ENCODE results near the gene TCF7.
A peak's percentile ranks its signal among the peaks of the same experiment; 100 is the strongest.

TCF7 gene

DNA sequence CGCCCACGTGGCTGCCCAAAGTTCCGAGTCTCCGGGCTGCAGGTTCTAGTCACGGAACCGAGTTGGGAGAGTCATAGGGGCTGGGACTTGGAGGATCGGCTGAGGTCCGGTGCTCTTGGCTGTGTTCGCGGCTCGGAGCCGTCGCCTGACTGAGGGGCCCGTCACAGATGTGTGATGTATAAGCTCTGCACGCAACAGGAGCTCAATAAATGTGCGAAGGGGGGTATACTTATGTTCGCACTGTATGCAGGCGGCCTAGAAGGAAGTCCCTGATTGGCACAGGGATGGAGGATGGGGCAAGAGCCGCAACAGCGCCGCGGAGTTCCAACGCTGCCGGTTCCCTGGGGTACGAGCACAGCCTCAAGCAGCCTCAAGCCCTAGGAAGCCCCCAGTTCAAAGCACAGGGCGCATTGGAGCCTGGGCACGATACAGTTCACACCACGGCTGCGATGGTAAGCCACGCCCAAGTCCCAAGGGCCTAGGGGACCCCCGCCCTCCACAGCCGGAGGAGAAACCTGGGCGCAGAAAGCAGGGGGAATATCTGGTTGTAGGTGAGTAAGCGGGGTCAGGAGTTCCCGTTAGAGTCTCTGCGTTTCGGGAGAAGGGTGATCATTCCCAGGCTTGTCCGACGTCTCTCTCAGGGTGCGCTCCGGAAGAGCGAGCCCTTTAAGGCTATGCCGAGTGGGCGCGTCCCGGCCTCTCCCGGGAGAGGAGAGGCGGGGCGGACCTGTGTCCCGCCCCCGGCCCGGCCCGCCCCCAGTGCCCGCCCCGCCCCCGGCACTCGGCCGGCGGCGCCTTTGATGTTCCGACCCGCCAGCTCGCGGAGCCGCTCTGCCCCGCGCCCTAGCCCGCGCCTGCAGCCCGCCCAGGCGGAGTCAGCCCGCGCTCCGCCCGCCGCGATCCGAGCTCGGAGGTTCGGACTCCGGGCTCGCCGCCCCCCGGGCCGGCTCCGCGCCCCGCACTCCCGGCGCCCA is at the start of gene TCF7:
Gene TCF7 (plus strand): TSS at position 780 of the 974 bp plus-strand sequence. CDS start 226 bp downstream, outside the sequence.
- peak; percentile 77 for DNase-seq (ENCODE audit: low read depth)

DNA sequence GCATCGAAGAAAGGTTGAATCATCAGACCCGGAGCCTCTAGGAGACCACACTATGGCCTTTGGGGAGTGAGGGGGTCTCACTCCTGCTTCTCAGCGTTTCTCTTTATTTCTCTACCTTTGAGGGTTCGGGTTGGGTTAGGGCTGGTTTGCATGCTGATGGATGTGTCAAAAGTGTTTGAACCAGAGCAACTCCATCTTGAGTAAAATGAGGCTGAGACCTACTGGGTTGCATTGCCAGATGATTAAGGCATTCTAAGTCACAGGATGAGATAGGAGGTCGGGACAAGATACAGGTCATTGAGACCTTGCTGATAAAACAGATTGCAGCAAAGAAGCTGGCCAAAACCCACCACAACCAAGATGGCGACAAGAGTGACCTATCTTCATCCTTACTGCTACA is 44.9 kb upstream of the TCF7 start:
- no peak for DNase-seq (ENCODE audit: low read depth)

DNA sequence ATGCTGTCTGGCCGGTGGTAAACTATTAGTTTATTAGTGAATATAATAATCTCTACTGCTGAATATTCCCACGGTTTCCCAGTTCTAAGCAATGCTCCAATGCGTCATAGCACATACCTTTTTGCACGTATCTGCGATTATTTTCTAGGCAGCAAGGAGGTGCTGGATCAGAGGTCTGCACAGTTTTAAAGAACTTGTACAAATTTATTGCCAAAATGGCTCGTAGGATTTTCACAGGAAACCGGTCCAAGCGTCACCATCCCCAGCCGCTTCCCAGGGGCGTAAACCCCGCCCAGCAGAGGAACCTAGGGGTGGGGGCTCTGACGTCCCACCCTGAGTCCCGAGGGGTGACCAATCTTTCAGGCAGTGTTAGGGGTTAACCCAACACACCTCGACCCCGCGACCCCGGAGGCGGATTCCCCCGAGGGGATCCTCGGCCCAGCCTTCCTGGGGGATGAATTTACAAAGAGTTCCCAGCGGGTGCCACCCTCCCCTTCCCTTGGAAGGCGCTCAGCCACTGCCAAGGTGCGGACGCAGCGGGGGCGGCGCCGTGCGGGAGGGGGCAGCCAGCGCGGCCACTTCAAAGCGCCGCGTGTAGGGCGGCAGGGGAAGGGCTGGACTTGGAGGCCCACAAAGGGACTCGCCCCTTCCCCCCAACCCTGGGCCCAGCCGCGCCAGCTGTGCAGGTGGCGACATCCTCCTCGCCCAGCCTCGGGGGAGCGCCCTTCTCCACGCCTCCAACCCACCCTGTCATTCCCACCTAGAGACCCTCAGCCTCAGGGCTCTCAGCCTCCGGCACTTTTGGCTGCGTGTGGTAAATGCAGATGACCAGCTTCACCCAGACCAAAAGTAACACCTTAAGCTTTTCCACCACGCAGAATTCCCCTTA is 43.5 kb upstream of the TCF7 start:
- DNase-seq (ENCODE audit: low read depth) = peak; percentile 33

- peak; percentile 43 for DNase-seq (ENCODE audit: low read depth)
These were observed 42.8 kb upstream of the TCF7 start for GRCh38 chr5:134071614-134072207.

GRCh38 chr5:134072471-134073210 is 41.8 kb upstream of the TCF7 start:
- DNase-seq (ENCODE audit: low read depth) = no peak

- DNase-seq (ENCODE audit: low read depth) = no peak
These were observed 41.1 kb upstream of the TCF7 start for GRCh38 chr5:134073404-134073803.

- no peak for DNase-seq (ENCODE audit: low read depth)
These were observed 39.4 kb upstream of the TCF7 start for GRCh38 chr5:134075102-134075501.

GRCh38 chr5:134077926-134078580 is 36.4 kb upstream of the TCF7 start:
- DNase-seq (ENCODE audit: low read depth) = no peak

DNA sequence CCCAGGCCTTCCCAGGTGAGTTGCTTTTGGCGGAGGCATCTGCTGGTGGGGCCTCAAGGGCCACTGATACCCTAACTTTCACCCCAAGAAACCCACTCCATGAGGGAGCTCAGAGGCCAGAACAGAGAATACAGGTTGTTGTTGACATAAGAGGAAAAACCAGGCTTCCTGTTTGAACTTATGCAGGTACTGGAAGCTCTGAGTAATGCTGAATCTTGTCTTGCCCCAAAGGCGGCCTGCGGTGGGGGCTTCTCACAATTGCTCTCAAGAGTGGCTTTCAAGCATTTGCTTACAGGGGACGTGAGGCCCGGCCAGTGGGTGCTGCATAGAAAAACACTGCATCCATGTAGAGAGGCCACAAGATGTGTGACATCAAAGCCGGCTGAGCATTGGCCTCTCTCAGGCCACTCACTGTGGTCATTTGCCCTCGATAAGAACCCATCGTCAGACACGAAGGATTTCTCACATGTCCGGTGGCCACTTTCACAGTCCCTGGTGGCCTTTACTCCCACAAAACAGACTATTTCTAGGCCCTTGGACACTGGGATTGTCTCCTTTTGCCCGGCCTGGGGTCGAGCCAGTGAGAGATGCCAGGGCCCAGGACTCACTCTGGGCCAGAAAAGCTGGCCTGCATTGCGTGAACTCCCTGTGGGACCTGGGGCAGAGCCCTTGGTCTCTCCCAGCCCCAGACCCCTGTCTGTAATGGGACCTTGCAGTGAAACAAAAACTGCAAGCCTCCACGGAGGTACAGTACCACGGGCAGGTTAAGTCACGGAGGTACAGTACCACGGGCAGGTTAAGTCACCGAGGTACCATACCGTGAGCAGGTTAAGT is 34.5 kb upstream of the TCF7 start:
- peak; percentile 62 for DNase-seq (ENCODE audit: low read depth)

GRCh38 chr5:134082264-134082992 is 32.1 kb upstream of the TCF7 start:
- no peak for DNase-seq (ENCODE audit: low read depth)

DNA sequence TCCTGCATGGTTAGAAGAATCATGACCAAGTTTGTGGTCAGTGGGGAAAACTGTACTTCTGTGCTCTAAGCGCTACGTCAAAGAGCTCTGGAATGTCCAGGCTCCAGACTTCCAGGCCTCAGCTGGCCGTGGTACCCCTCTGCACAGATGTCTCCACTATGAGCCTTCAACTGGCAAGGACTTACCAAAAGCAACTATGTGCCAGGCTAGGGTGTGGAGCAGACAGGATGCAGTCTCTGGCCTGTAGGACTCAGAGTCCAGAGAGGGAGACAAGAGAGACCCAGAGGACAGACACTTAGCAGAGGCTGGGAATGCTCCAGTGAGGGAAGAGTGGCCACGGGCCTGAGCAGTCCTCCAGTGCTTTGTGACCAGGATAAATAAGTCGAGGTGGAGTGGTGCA is 31.0 kb upstream of the TCF7 start:
- no peak for DNase-seq (ENCODE audit: low read depth)

DNA sequence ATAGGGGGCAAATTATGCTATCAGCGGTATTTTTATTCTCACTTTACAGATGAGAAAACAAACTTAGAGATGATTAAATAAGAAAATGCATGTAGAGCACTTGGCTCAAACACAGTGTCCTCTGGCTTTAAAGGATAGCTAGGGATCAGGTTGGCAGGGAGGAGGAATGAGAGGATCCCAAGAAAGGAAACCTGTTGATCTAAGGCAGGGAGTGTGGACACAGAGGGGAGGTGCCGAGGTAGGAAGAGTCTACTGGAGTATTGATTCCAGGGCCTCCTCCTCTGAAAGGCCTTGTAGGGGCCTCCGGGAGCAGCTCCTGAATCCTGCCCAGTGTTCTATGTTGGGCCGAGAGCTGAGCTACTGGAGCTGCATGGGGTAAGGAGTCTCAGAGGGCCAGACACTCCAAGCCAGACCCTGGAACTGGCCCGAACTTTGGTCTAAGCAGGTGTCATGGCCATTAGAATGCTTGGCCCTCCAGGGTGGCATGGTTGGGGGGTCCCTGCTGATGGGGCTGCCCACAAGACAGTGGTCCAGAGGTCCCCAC is 30.4 kb upstream of the TCF7 start:
- DNase-seq (ENCODE audit: low read depth) = no peak

DNA sequence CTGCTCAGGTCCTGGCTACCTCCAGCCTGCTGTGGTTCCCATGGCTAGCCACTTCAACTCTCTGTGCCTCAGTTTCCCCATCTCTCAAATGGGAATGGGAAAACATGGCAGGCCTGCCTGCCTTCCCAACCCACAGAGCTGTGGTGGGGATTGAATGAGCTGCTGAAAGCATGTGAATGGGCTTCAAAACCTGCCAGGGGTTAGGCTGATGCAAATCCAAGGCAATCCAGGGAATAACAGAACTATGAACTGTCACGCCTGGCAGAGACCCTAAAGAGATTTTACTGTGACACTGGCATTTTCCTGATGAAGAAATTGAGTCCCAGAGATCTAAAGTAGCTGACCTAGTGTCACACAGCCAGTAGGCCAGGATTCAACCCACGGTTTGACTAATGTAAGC is 29.9 kb upstream of the TCF7 start:
- DNase-seq (ENCODE audit: low read depth) = no peak

GRCh38 chr5:134085411-134085810 is 29.1 kb upstream of the TCF7 start:
- DNase-seq (ENCODE audit: low read depth) = no peak

GRCh38 chr5:134086225-134086942 is 28.1 kb upstream of the TCF7 start:
- DNase-seq (ENCODE audit: low read depth) = no peak

- peak; percentile 75 for DNase-seq (ENCODE audit: low read depth)
These were observed 27.6 kb upstream of the TCF7 start for GRCh38 chr5:134086943-134087305.

GRCh38 chr5:134088291-134088690 is 26.2 kb upstream of the TCF7 start:
- no peak for DNase-seq (ENCODE audit: low read depth)

- DNase-seq (ENCODE audit: low read depth) = no peak
These were observed 25.4 kb upstream of the TCF7 start for GRCh38 chr5:134088994-134089560.

Measured in activated T-cell treated with anti-CD3 and anti-CD28 coated beads for 48 hours (primary cell).